WTC11 (cell line): Measurements from ENCODE around the gene DNAI7.

Experiments
- CBFB ChIP-seq: sonication (generic); formaldehyde crosslinking; IDR thresholded peaks from 2 replicates; pipeline ENCODE4 v1.8.1; 2022; ENCODE audit warnings: mild to moderate bottlenecking, low read depth, missing genetic modification reagents
- CREM ChIP-seq: sonication (generic); formaldehyde crosslinking; IDR thresholded peaks from 2 replicates; pipeline ENCODE4 v1.8.1; 2022; ENCODE audit warnings: mild to moderate bottlenecking, missing genetic modification reagents, moderate library complexity
- FOXK1 ChIP-seq: sonication (generic); formaldehyde crosslinking; IDR thresholded peaks from 2 replicates; pipeline ENCODE4 v1.8.0; 2022; ENCODE audit warnings: mild to moderate bottlenecking, moderate library complexity, missing genetic modification reagents
- KAT7 ChIP-seq: sonication (generic); formaldehyde crosslinking; IDR thresholded peaks from 2 replicates; pipeline ENCODE4 v1.8.1; 2023; ENCODE audit warnings: missing genetic modification reagents, mild to moderate bottlenecking, borderline replicate concordance
- ZNF416 ChIP-seq: fragments of 250-450 bp; sonication (Bioruptor Pico); IDR thresholded peaks from 2 replicates; pipeline ENCODE4 v1.9.0; 2021; ENCODE audit warnings: mild to moderate bottlenecking, inconsistent platforms
- TF ChIP-seq, protein P1 (sequence below): fragments of 200-600 bp; IDR thresholded peaks from 2 replicates; pipeline ENCODE4 v1.8.0; 2022; ENCODE audit warnings: antibody characterized with exemption
- TF ChIP-seq, protein P2 (sequence below): sonication (generic); formaldehyde crosslinking; IDR thresholded peaks from 2 replicates; pipeline ENCODE4 v1.8.1; 2023; ENCODE audit warnings: mild to moderate bottlenecking, moderate library complexity, missing genetic modification reagents
- TF ChIP-seq, protein P3 (sequence below): sonication (generic); formaldehyde crosslinking; IDR thresholded peaks from 2 replicates; pipeline ENCODE4 v1.8.0; 2022; ENCODE audit warnings: mild to moderate bottlenecking, missing genetic modification reagents
- TF ChIP-seq, protein P4 (sequence below): sonication (generic); formaldehyde crosslinking; IDR thresholded peaks from 2 replicates; pipeline ENCODE4 v1.8.1; 2023; ENCODE audit warnings: mild to moderate bottlenecking, missing genetic modification reagents, moderate library complexity
- TF ChIP-seq, protein P5 (sequence below): sonication (generic); formaldehyde crosslinking; IDR thresholded peaks from 2 replicates; pipeline ENCODE4 v1.8.0; 2023; ENCODE audit warnings: missing genetic modification reagents
- TF ChIP-seq, protein P6 (sequence below): sonication (generic); formaldehyde crosslinking; IDR thresholded peaks from 2 replicates; pipeline ENCODE4 v1.8.0; 2022; ENCODE audit warnings: mild to moderate bottlenecking, missing genetic modification reagents

DNA sequence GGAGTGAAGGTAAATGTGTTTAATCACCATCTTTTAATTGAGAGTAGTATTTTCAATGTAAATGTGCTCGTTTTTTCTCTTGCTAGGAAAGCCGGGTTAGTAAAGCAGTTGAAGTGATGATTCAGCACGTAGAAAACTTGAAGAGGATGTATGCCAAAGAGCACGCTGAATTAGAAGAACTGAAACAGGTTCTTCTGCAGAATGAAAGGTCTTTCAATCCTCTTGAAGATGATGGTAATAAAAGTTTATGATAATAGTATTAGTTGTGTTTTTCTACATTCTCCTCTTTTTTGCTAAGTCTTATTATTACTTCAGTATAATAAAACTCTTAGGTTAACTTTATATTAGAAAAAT lies 93.9 kb downstream of the DNAI7 start:
- TF ChIP-seq, protein P1, sequence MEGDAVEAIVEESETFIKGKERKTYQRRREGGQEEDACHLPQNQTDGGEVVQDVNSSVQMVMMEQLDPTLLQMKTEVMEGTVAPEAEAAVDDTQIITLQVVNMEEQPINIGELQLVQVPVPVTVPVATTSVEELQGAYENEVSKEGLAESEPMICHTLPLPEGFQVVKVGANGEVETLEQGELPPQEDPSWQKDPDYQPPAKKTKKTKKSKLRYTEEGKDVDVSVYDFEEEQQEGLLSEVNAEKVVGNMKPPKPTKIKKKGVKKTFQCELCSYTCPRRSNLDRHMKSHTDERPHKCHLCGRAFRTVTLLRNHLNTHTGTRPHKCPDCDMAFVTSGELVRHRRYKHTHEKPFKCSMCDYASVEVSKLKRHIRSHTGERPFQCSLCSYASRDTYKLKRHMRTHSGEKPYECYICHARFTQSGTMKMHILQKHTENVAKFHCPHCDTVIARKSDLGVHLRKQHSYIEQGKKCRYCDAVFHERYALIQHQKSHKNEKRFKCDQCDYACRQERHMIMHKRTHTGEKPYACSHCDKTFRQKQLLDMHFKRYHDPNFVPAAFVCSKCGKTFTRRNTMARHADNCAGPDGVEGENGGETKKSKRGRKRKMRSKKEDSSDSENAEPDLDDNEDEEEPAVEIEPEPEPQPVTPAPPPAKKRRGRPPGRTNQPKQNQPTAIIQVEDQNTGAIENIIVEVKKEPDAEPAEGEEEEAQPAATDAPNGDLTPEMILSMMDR = no peak
- TF ChIP-seq, protein P2, sequence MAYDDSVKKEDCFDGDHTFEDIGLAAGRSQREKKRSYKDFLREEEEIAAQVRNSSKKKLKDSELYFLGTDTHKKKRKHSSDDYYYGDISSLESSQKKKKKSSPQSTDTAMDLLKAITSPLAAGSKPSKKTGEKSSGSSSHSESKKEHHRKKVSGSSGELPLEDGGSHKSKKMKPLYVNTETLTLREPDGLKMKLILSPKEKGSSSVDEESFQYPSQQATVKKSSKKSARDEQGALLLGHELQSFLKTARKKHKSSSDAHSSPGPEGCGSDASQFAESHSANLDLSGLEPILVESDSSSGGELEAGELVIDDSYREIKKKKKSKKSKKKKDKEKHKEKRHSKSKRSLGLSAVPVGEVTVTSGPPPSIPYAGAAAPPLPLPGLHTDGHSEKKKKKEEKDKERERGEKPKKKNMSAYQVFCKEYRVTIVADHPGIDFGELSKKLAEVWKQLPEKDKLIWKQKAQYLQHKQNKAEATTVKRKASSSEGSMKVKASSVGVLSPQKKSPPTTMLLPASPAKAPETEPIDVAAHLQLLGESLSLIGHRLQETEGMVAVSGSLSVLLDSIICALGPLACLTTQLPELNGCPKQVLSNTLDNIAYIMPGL = no peak
- TF ChIP-seq, protein P3, sequence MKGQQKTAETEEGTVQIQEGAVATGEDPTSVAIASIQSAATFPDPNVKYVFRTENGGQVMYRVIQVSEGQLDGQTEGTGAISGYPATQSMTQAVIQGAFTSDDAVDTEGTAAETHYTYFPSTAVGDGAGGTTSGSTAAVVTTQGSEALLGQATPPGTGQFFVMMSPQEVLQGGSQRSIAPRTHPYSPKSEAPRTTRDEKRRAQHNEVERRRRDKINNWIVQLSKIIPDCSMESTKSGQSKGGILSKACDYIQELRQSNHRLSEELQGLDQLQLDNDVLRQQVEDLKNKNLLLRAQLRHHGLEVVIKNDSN (CRISPR knock-in tag) = no peak
- TF ChIP-seq, protein P4, sequence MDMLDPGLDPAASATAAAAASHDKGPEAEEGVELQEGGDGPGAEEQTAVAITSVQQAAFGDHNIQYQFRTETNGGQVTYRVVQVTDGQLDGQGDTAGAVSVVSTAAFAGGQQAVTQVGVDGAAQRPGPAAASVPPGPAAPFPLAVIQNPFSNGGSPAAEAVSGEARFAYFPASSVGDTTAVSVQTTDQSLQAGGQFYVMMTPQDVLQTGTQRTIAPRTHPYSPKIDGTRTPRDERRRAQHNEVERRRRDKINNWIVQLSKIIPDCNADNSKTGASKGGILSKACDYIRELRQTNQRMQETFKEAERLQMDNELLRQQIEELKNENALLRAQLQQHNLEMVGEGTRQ (CRISPR knock-in tag) = no peak
- TF ChIP-seq, protein P5, sequence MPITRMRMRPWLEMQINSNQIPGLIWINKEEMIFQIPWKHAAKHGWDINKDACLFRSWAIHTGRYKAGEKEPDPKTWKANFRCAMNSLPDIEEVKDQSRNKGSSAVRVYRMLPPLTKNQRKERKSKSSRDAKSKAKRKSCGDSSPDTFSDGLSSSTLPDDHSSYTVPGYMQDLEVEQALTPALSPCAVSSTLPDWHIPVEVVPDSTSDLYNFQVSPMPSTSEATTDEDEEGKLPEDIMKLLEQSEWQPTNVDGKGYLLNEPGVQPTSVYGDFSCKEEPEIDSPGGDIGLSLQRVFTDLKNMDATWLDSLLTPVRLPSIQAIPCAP (CRISPR knock-in tag) = no peak
- TF ChIP-seq KAT7 (CRISPR knock-in tag) (no peak), ZNF416 (CRISPR knock-in tag) (no peak), CREM (no peak), CBFB (CRISPR knock-in tag) (no peak), FOXK1 (CRISPR knock-in tag) (no peak)
- TF ChIP-seq, protein P6, sequence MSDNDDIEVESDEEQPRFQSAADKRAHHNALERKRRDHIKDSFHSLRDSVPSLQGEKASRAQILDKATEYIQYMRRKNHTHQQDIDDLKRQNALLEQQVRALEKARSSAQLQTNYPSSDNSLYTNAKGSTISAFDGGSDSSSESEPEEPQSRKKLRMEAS (CRISPR knock-in tag) = no peak
